ENCODE measurements around the gene SLC8A1. TPM values are rescaled to one million over a fixed set of nuclear protein-coding genes. Genes with fewer than 3 reads are reported as not detected.

The SLC8A1 gene
- total RNA-seq, 3 donors from 2014 or later = 8.2 to 14.2 (median 12.2) TPM

GRCh38 chr2:40094451-40094850, 357.4 kb downstream of the SLC8A1 start:
- intact Hi-C loops (cut with DNase I; ENCODE audit: low total_unique reads) = no loop called here
- H3K4me3 ChIP-seq = no peak overlapping the region
- no peaks in the 10 kb centered on the region for H3K9me3 ChIP-seq

DNA sequence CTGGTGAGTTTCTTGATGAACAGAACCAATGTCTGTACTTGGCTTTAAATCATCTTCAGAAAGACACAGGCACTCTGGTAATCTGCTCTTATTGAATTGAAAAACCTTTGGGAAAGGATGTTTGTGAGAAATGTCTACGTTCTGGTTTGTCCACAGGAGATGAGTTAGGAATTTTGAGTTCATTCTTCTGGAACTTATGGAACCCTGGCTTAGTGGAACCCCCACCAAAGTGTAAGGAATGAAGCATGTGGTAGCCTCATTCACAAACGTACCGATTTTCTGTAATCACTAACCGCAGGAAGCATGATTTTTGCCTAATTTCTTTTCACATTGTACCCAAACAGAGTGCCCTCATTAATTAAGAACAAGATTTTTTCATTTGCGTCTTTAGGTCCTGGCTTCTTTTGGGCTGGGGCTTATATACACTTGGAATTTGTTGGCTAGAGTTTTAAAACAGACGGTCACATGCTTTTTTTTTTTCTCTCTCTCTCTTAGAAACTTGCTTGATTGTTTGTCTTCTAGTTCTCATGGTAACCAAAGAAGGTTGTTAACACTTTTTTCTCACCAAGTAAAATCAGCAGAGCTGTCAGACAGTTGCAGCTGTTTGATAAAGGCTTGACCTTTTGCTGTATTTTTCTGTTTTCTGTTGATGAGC, 358.7 kb downstream of the SLC8A1 start:
- TF ChIP-seq POLR2A (IDR thresholded peaks at IDR 0.05) = no peak
- TF ChIP-seq POLR2AphosphoS5 (IDR thresholded peaks at IDR 0.05) = no peak
- TF ChIP-seq, protein P1, sequence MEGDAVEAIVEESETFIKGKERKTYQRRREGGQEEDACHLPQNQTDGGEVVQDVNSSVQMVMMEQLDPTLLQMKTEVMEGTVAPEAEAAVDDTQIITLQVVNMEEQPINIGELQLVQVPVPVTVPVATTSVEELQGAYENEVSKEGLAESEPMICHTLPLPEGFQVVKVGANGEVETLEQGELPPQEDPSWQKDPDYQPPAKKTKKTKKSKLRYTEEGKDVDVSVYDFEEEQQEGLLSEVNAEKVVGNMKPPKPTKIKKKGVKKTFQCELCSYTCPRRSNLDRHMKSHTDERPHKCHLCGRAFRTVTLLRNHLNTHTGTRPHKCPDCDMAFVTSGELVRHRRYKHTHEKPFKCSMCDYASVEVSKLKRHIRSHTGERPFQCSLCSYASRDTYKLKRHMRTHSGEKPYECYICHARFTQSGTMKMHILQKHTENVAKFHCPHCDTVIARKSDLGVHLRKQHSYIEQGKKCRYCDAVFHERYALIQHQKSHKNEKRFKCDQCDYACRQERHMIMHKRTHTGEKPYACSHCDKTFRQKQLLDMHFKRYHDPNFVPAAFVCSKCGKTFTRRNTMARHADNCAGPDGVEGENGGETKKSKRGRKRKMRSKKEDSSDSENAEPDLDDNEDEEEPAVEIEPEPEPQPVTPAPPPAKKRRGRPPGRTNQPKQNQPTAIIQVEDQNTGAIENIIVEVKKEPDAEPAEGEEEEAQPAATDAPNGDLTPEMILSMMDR (IDR thresholded peaks at IDR 0.05) = no peak
- H3K36me3 ChIP-seq = no peaks in the 10 kb centered on the region
- H3K4me1 ChIP-seq = no peaks in the 10 kb centered on the region
- intact Hi-C loops (cut with DNase I; ENCODE audit: low total_unique reads) = no loop called here
- no peaks in the 10 kb centered on the region for H3K9me3 ChIP-seq
- no peaks in the 10 kb centered on the region for H3K27me3 ChIP-seq
- H3K4me3 ChIP-seq = no peak overlapping the region
- H3K27ac ChIP-seq = no peak overlapping the region
- no peak for DNase-seq (ENCODE audit: low spot score in 2 of 2)

More at GRCh38 chr2:40094451-40094850, 357.4 kb downstream of the SLC8A1 start:
- Histone ChIP-seq H3K4me1 (no peaks in the 10 kb centered on the region), H3K36me3 (no peaks in the 10 kb centered on the region), H3K27me3 (no peaks in the 10 kb centered on the region), H3K27ac (no peak overlapping the region)
- TF ChIP-seq POLR2AphosphoS5 (IDR thresholded peaks at IDR 0.05) = no peak
- TF ChIP-seq, protein P1 (IDR thresholded peaks at IDR 0.05) = no peak
- TF ChIP-seq POLR2A (IDR thresholded peaks at IDR 0.05) = no peak
- DNase-seq (ENCODE audit: low spot score in 2 of 2) = no peak

DNA sequence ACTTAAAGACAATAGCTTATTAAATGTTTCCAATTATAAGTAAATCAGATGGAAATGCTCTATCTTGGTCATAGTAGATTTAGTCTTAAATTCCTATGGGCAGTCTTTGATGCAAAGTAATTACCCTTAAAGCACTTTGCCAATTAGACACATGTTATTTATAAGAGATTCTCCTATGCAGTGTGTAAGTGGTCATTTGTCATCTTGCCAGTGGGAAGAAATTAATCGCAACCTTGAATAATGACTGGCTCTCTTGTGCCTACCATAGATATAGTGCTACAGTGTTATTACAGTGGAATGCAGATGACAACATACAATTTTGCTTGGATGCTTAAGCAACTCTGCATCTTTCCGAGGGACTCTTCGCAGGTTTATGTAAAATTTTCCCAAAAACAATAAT, 361.8 kb downstream of the SLC8A1 start:
- no peak for DNase-seq (ENCODE audit: low spot score in 2 of 2)
- Histone ChIP-seq H3K4me1 (no peaks in the 10 kb centered on the region), H3K27ac (no peak overlapping the region), H3K36me3 (no peaks in the 10 kb centered on the region), H3K9me3 (no peaks in the 10 kb centered on the region), H3K27me3 (no peaks in the 10 kb centered on the region), H3K4me3 (no peak overlapping the region)
- TF ChIP-seq POLR2AphosphoS5 (IDR thresholded peaks at IDR 0.05) (no peak), POLR2A (IDR thresholded peaks at IDR 0.05) (no peak)
- TF ChIP-seq, protein P1 (IDR thresholded peaks at IDR 0.05) = no peak
- intact Hi-C loops (cut with DNase I; ENCODE audit: low total_unique reads) = no loop called here

DNA sequence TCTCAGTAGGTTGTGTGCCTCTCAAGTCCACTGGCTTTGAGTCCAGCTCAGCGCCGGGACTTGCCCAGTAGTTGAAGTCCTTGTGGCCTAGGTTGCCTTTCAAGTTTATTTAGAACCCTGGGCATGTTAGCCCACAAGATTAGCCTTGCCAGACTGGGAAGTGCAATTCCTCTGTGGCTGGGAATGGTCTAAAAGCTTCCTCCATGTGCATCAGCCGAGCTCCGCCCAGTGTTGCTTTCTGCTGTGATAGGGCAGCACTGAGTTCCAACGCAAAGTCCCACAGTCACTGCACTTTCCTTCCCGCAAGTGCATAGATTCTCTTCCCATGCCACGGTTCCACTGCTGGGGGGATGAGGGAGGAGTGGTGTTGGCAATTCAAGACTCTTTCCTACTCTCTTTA, 364.0 kb downstream of the SLC8A1 start:
- no peak for DNase-seq (ENCODE audit: low spot score in 2 of 2)
- Histone ChIP-seq H3K4me1 (no peaks in the 10 kb centered on the region), H3K27me3 (no peaks in the 10 kb centered on the region), H3K27ac (no peak overlapping the region), H3K4me3 (no peak overlapping the region), H3K36me3 (no peaks in the 10 kb centered on the region), H3K9me3 (peaks cover 0 to under 1% of the 10 kb centered on the region in 2 donors)
- intact Hi-C loops (cut with DNase I; ENCODE audit: low total_unique reads) = no loop called here
- TF ChIP-seq, protein P1 (IDR thresholded peaks at IDR 0.05) = no peak
- TF ChIP-seq POLR2AphosphoS5 (IDR thresholded peaks at IDR 0.05) = no peak
- TF ChIP-seq POLR2A (IDR thresholded peaks at IDR 0.05) = no peak

DNA sequence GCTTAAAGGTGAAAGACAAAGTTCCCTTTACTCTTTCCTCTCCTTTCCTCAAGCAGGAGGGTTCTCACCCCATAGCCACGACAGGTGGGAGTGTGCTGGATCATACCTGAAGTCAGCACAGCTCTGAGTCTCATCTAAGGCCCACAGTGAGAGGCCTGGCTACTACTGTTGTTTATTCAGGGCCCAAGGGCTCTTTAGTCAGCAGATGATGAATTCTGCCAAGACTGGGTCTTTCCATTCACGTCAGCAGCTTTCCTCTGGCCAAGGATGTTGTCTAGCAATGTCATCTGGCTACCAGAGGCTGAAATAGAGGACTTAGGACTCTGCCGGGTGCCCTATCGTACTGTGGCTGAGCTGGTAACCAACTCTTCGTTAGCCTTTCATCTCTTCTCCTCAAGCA, 364.5 kb downstream of the SLC8A1 start:
- no peak for DNase-seq (ENCODE audit: low spot score in 2 of 2)
- intact Hi-C loops (cut with DNase I; ENCODE audit: low total_unique reads) = no loop called here
- no peak overlapping the region for H3K4me3 ChIP-seq
- TF ChIP-seq, protein P1 (IDR thresholded peaks at IDR 0.05) = no peak
- TF ChIP-seq POLR2A (IDR thresholded peaks at IDR 0.05) (no peak), POLR2AphosphoS5 (IDR thresholded peaks at IDR 0.05) (no peak)
- H3K27ac ChIP-seq = no peak overlapping the region
- H3K4me1 ChIP-seq = no peaks in the 10 kb centered on the region
- H3K9me3 ChIP-seq = peaks cover 0 to 5% of the 10 kb centered on the region in 2 donors
- H3K27me3 ChIP-seq = no peaks in the 10 kb centered on the region
- no peaks in the 10 kb centered on the region for H3K36me3 ChIP-seq

Measured in breast epithelium (tissue), 4 donors.